CD4-positive, alpha-beta T cell treated with Interleukin-17A for 4 hours (primary cell): ENCODE results near the gene ARMH3.
"Not testable (repeated sequence)": the region's sequence is repeated elsewhere in the genome, so short reads cannot be mapped to it uniquely, and the experiment has no call there.

ENCODE experiments used
- DNase-seq: peaks from one replicate; pipeline ENCODE4 v3.0.0-alpha.2; 2020; ENCODE audit warnings: mixed read lengths

The ARMH3 gene

DNA sequence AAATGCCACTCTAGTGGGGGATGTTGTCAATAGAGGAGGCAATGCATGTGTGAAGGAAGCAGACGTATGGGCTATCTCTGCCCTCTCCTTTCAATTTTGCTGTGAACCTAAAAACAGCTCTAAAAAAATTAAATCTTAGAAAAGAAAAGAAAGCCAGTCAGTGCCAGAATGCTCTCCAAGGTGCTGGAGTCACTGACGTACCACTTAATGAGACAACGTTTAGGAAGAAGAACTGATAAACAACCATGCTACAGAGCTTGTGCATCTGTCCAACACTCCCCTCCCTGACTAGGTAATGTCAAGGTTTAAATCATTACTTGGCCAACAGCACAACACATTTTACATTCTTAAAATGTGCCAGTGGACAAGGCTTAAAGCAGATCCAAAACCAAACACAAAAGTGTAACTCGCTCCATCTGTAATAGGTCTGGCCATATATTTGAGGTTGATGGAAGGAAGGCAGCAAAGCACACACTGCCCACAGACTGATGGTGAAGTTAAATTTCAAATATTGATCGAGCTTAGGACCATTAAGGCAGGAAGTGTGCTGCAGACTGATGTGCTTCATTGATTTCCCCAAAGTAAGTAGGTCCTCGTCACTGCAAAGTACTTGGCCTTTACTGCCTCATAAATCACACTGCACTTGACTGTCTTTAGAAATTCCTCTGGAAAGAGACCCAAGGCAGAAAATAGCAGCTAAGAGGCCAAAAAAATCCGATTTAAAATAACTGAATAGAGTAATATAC is 15.5 kb downstream of the ARMH3 start:
- no peak for DNase-seq

DNA sequence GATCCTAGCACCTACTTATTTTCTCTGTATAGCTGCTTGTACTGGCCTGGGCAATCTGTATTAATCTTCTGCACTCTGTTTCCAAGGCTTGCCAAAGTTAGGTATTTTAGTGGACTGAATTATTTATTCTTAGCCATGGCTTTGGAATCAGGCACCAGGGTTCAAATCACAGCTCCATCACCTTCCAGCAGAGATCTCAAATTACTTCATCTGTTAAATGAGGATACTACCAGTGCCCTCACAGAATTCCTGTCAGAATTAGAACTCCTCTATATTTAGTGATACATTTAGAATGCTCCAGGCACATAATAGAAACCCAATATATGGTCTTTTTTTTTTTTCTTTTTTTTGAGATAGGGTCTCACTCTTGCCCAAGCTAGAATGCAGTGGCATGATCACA is 17.6 kb downstream of the ARMH3 start:
- DNase-seq = no peak

DNA sequence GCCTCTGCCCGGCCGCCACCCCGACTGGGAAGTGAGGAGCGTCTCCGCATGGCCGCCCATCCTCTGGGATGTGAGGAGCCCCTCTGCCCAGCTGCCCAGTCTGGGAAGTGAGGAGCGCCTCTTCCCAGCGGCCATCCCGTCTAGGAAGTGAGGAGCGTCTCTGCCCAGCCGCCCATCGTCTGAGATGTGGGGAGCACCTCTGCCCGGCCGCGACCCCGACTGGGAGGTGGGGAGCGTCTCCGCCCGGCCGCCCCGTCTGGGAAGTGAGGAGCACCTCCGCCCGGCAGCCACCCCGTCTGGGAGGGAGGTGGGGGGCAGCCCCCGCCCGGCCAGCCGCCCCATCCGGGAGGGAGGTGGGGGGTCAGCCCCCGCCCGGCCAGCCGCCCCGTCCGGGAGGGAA is 20.2 kb downstream of the ARMH3 start:
- DNase-seq = not testable (repeated sequence)

DNA sequence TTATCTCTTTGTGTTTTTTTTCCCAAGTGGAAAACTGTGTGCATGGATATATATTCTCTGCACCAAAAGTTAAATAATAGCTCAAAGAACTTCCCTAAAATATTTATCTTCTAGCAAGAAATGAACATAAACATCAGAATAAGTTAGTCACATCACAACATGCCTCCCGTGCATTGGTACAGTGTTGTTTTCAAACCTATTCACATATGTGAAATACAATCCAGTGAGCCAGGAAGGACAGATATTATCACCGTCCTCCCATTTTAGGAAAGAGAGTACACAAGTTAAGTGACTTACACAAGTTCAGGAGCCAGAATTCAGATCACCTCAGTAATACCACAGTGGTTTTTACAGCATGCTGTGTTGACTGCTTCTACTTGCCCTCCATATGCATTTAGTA is 22.2 kb downstream of the ARMH3 start:
- no peak for DNase-seq

DNA sequence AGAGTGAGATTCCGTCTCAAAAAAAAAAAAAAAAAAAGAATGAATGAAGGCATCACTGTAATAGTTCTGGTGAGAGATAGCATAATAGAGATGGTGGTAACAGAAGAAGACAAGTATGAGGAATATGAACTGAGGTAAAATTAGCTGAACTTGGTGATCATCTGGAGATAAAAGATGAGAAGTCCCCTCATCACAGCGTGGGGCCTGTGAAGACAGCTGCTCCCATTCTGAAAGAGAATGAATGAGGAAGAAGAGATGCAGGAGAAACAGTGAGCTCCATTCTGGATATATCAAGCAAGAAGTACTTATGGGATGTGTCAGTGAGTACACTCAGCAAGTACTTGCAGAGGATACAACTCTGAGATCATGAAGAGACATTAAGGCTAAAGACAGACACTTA is 28.7 kb downstream of the ARMH3 start:
- no peak for DNase-seq

DNA sequence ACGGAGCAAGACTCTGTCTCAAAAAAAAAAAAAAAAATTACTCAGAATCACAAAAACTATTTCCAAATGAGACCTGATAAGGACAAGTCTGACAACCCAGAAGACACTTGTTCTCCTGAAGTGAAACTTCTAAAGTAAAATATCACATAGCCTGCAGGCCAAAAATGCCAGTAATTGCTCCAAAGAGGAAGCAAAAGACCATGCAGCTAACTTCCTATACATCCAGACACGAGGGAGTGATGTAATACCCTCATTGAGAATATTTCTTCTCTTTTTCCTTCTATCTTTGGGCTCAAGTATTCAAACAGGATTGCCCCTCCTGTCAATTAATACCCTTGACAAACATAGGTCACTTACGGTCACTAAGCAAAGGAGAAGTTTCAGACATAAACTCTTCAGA is 31.2 kb downstream of the ARMH3 start:
- DNase-seq = no peak

DNA sequence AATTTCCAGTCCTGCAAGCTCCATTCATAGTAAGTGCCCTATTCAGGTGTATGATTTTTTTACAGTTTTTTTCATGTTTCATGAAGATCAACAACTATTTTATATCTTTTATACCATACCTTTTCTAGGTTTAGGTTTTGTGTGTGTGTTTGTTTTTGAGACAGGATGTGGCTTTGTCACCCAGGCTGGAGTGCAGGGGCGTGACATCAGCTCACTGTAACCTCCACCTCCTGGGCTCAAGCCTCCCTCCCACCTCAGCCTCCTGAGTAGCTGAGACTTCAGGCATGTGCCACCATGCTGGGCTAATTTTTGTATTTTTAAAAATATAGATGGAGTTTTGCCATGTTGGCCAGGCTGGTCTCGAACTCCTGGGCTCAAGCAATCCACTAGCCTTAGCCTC is 35.0 kb downstream of the ARMH3 start:
- peak; percentile 11 for DNase-seq

DNA sequence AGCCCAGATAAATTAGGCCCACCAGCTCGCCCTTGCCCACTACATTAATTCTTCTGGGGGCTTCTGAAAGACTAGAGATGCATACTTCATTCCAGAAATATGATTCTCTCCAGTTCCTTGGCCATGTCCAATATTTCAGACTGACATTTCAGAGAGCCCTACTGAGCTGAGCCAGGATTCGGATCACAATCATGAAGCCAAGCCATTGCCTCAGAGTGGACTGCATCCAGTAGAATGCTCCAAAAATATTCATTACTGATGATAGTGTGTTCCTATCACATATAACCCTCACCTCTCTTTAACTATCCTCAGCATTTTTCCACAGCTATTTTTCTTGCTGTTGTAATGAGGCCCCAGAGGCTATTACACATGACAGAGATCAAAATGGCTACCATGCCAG is 38.7 kb downstream of the ARMH3 start:
- no peak for DNase-seq

DNA sequence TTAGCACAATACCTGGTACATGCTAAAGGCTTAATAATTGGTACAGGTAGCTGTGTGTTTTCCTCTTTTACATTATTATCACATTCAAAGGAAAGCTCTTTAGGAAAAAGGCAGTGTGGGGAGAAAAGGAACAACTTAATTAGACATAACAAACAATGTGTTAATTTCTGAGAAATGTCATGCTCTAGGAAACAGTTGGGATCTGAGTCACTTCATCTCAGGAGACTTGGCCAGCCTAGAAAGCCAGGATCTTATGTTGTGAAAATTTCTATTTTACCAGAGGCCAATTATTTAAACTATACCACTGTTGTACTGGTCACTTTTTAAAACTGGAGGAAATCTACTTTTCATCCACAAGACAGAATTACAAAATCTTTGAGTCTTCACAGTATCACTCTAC is 39.6 kb downstream of the ARMH3 start:
- no peak for DNase-seq

DNA sequence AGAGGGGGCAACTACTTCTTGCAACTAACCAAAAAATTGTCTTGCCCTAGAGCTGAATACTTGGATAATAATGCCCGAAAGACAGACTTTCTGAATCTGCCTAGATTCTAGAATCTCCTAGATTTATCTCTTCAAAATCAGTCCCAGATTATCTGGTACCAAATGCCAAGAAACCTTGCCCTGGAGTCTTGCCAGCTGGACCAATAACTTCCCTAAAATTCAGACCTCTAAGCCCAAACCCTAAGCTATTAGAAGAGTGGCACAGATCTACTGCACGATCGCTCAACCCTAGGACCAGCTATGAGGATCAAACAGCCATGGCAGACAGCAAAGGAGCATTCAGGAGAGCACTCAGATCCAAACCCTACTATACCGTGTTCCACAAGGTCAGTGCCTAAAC is 45.0 kb downstream of the ARMH3 start:
- DNase-seq = no peak

DNA sequence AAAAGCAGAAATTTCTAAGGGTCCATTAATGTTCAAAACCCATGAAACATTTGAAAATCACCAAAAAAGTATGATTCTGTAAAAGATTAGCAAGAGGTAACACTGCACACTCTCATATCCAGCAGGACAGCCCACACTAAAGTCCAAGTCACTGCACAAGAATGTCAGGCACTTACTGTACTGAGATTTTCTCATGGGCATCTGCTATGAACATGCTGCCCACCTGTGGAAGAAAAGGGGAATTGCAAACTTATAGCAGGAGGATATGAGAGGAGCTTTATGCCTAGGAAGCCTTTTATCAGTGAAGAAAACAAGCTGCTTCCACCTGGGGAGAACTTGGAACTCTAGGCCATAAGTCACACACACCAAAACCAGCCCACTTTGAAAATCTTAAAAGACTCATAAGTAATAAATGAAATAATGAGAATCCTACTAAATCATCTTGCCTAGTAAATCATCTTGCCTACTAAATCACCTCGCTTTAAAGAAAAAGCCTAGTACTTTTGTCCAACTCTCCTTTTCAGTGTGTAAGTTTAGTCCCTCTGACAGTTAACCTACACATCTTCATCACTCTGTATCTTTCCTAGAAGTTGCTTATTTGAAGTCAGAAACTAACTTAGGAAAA is 46.1 kb downstream of the ARMH3 start:
- peak; percentile 35 for DNase-seq

DNA sequence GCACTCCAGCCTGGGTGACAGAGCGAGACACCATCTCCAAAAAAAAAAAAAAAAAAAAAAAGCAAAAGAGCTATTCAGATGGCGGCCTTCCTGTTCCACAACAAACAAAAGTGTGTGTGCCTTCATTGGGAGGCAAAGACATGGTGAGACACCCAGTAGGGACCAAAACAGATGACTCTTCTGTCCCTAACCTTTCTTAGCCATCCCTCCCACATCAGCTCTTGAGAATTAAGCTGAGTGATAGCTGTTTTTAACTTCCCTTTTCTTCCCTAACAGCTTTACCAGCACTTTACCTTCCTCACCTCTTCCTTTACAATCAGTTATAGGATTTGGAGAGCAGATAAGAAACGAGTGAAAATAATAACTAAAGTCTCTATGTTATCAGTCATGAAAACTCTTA is 48.2 kb downstream of the ARMH3 start:
- DNase-seq = no peak

DNA sequence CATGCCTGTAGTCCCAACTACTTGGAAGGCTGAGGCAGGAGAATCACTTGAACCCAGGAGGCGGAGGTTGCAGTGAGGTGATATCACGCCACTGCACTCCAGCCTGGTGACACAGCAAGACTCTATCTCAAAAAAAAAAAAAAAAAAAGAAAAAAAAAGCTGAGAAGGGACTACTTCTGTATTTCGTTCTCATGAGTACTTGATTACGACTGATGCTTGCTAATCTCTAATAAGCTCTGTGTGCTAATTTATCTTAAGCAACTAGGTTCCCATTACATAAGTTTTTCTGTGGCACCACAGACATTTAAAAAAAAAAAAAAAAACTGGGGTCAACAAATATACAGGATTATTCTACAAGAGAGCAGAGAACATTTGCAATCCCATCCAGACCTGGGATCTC is 48.9 kb downstream of the ARMH3 start:
- not testable (repeated sequence) for DNase-seq

DNA sequence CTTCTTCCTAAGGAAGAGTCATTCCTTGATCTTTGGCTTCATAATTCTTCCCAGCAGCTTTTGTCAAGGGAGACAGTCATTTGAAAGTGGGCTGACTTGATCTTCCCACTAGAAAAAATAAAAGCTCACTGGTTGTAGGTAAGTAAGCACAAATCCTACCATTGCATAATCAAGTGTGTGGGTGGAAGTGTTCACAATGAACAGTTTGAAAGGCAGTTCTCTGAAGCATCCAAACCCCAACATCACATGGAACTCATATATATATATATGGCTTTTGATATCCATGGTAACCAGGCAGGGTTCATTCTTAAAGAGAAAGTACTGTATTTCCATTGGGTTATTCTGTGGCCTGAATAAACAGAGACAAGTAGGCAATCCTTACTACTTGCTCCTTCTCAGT is 51.6 kb downstream of the ARMH3 start:
- DNase-seq = no peak

DNA sequence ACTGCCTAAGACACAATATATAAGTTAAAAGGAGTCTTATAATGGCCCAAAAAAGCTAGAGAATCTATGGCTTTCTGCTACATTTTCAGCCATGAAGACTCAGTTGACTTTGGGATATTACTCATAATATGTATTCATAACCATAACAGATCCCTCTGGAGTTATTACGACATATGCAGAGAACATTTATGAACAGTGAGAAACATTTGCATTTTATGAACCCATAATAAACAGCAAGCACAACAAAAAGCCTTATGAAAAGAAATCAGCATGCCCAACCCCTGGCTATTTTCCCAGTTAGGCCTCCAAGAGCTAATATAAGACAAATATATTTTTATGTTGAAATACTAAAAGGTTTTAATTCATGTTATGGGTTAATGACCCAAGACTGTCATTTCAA is 52.4 kb downstream of the ARMH3 start:
- DNase-seq = no peak

DNA sequence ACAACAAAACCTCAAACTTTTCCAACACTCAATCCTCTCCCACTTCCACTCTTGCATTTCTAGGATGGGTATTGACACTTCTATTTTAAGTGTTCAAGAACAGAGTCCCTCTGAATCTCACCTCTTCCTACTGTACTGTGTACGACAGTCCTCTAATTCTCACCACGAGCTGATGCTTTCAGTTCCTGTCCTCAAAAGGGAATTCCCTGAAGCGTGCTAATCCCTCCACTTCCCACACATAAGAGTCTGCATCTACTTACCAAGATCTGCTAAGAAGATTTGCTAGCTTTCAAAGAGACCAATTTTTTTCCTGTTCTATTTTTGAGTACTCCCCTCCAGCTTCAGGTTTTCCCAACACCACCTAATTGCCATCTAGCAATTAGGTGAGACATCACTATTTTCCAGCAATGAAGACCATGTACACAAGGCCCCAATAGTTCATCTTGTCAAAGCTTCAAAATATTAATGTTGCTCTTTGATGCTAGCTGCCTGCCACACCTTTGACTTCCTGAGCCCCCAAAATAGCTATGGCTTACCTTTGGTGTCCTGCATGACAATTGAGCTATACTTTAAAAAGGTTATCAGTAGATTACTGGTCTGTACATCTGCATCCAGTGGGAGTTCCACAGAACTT is 54.4 kb downstream of the ARMH3 start:
- DNase-seq = no peak

DNA sequence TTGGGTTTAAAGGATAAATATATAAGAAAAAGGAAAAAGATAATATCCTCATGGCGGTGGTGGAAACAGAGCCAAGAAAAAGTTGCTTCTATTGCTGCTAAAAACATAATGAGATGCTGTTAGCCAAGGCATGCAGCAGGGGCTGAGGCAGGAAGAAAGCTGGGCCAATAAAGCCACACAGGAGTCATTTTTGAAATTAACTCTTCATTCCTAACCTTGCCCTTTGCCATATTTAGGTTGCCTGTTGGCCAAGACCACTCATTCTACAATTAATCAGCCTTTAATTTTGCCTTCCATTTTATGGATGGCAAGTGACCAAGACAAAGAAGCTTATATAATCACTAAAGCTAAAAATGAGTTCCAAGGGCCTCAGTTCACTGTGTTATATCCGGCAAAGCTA is 58.2 kb downstream of the ARMH3 start:
- DNase-seq = no peak

DNA sequence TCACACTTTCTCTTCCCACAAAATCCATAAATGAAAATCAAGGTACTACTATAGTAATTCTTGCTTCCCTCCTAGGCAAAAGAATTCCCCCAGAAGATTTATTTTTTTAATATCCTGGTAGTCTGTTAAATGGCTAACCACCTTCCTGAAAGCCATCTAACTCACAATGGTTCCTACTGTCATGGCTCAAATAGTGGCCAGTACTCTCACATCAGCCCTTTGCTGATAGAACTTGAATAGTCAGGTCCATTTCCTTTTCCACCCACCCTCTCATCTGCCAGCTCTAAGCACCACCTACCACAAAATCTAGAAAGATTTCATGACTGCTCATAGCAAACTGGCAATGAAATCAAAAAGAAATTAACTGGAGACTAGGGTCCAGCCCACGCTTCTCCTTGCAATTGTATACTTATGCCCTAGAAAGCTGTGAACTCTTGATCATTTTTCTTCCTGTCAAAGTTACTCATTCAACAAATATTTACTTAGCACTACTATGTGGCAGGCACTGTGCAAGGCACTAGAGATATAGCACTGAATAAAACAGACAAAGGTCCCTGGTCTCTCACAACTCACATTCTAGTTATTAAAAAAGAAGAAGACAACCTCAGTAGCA is 60.4 kb downstream of the ARMH3 start:
- no peak for DNase-seq

DNA sequence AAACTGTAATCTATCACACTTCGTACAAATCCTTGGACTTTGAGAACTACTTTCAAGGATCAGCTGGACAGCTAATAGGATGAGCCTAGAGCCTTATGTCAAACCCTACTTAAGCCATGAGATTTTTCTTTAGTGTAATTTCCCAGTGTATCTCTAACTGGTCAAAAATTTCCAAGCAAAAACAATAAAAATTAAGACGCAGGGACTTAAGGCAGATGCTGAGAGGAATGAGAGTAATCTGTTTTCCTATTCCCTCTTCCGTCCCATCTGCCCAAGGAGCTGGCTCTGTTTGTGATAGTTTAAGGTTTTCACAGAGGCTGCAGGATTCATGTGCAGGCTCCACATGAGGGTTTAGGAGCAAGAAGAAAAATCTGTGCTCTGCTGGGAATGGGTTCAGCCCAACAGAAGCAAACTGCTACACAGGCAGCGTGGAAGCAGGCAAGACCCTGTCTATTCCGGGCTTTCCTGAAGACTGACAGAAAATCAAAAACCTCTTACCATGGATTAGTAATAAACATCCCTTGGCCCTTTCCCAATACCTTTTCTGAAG is 62.2 kb downstream of the ARMH3 start:
- DNase-seq = no peak

DNA sequence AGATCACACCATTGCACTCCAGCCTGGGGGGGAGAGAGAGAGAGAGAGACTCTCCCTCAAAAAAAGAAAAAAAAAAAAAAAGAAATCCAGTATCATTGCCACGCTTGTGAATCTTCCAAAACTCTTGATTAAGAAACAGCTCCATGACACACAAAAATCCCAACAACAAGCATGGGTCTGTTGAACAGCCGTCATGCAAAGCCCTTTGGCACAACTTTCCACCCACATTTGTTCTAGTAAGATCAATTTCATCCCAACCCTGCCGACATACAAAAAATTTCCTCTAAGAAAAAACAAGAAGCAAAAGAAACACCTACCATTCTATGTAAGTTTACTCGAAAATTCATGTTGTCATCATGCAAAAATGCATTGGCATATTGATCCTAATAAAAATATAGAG is 62.8 kb downstream of the ARMH3 start:
- no peak for DNase-seq

DNA sequence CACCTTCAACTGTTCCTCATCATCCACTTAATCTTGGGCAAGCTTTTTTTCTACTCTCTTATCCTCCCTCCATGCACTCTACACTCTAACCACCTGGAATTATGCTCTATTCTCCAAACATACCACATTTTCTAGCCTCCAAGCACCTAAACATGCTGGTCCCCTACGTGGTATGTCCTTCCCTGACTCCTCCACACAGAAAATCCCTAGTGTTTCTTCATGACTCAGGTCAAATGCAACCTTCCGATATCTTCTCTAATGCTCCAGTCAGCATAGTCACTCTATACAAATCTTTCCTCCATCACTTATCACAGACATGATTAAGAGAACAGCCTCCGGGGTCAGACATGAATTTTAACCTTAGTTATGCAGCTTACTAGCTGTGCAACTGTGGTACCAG is 68.8 kb downstream of the ARMH3 start:
- no peak for DNase-seq

DNA sequence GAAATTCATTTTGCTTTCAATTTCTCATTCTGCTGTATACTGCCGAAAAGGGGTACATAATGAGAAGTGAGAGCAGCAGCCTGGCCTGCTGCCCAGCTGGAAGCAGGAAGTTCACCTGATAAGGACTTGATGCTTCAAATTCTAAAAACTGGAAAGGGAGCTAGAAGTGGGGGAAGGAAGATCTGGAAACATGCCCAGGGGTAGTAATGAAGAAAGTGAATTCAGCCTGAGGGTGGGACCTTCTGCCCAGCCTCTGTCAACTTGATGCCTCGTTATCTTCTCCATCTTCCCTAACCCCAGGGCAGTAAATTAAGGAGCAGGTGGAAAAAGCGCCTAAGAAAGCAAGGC is 69.4 kb downstream of the ARMH3 start:
- no peak for DNase-seq

DNA sequence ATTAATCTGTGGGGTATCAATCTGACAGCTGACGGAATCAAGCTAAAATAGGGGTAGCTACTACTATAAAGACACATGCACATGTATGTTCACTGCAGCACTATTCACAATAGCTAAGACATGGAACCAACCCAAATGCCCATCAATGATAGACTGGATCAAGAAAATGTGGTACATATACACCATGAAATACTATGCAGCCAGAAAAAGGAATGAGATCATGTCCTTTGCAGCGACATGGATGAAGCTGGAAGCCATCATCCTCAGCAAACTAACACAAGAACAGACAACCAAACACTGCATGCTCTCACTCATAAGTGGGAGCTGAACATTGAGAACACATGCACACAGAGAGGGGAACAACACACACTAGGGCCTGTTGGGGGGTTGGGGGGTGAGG is 75.3 kb downstream of the ARMH3 start:
- DNase-seq = not testable (repeated sequence)
